ENCODE measurements around the gene SEMA6A. TPM values are rescaled to one million over a fixed set of nuclear protein-coding genes. Genes with fewer than 3 reads are reported as not detected.

Gene SEMA6A
- total RNA-seq, 1 donor from 2014 or later, result 89.9 TPM

DNA sequence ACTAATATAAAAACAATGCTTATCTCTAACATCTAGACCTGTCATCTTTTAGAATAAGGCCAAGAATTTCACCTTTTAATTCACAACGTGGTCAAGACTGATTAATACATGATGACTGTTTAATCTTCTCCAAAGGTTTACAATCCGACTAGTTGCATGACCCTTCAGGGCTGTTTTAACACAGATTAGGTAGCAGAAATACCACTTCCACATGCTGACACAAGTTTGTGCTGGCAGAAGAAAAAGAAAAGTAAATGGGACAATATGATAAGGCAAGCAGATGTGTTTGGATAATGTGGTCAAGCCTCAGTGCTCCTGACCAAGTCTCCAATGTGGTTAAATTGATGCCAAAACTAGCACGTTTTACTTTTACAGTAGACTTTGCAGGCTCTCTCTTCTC, 31.1 kb downstream of the SEMA6A start:
- Mint-ChIP-seq H3K4me1 (ENCODE audit: low read depth) (peaks cover 53% of the 10 kb centered on the region), H3K27me3 (no peaks in the 10 kb centered on the region), H3K27ac (peak overlapping the region; percentile 45), H3K36me3 (ENCODE audit: insufficient read depth) (peaks cover 17% of the 10 kb centered on the region), H3K4me3 (ENCODE audit: low read depth) (no peak overlapping the region), H3K9me3 (ENCODE audit: low read depth) (peaks cover 8% of the 10 kb centered on the region)
- no peak for TF ChIP-seq CTCF (IDR thresholded peaks at IDR 0.05; ENCODE audit: unreplicated experiment)
- DNase-seq (ENCODE audit: low spot score, unreplicated experiment), result no peak

DNA sequence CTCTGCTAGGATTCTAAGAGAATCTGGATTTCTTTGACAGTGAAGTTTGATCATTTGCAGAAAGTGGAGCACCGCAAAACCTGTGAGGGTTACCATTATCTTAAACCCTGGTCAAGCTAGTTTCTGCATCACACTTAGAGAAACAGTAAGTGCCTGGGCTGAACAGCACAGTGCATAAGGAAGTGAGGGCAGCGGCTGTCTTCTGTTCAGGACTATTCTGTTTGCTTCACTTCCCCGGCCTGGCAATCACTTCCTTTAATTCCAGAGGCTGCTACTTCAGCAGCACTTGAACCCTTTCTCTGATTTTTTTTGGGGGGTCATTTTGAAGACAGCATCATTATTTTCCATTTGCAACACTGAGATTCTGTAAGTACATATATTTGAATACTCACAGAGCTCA, 32.0 kb downstream of the SEMA6A start:
- no peaks in the 10 kb centered on the region for H3K27me3 Mint-ChIP-seq
- peaks cover 12% of the 10 kb centered on the region for H3K36me3 Mint-ChIP-seq (ENCODE audit: insufficient read depth)
- no peak for TF ChIP-seq CTCF (IDR thresholded peaks at IDR 0.05; ENCODE audit: unreplicated experiment)
- H3K9me3 Mint-ChIP-seq (ENCODE audit: low read depth), result peaks cover 8% of the 10 kb centered on the region
- no peak overlapping the region for H3K4me3 Mint-ChIP-seq (ENCODE audit: low read depth)
- peak overlapping the region; percentile 33 for H3K27ac Mint-ChIP-seq
- H3K4me1 Mint-ChIP-seq (ENCODE audit: low read depth), result peaks cover 47% of the 10 kb centered on the region
- no peak for DNase-seq (ENCODE audit: low spot score, unreplicated experiment)

DNA sequence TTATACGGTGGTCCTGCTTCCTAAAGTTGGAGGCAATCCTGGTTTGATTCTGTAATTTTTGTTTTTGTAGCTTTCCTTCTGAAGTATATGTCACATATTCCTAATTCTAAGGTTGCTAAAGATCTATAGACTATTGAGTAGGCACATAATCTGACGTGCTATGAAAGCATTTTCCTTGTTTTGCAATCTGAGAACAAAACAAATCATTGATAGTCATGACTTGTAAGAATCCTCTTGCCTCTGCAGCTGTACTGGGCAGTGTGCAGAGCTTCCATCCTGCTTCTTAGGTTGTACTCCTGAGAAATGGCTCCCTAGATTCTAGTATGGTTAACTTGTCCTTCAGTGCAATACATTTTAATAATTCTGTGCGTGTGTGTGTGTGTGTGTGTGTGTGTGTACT, 35.4 kb downstream of the SEMA6A start:
- Mint-ChIP-seq H3K27ac (no peak overlapping the region), H3K4me1 (ENCODE audit: low read depth) (peaks cover 51% of the 10 kb centered on the region)
- no peak for TF ChIP-seq CTCF (IDR thresholded peaks at IDR 0.05; ENCODE audit: unreplicated experiment)

GRCh38 chr5:116536316-116537083, 38.1 kb downstream of the SEMA6A start:
- H3K4me1 Mint-ChIP-seq (ENCODE audit: low read depth), result peaks cover 46% of the 10 kb centered on the region
- TF ChIP-seq CTCF (IDR thresholded peaks at IDR 0.05; ENCODE audit: unreplicated experiment), result no peak
- no peak overlapping the region for H3K4me3 Mint-ChIP-seq (ENCODE audit: low read depth)
- H3K27ac Mint-ChIP-seq, result peak overlapping the region; percentile 67
- DNase-seq (ENCODE audit: low spot score, unreplicated experiment), result no peak
- H3K36me3 Mint-ChIP-seq (ENCODE audit: insufficient read depth), result peaks cover 1% of the 10 kb centered on the region
- H3K27me3 Mint-ChIP-seq, result no peaks in the 10 kb centered on the region
- no peaks in the 10 kb centered on the region for H3K9me3 Mint-ChIP-seq (ENCODE audit: low read depth)

More for the DNA sequence above, 35.4 kb downstream of the SEMA6A start:
- Mint-ChIP-seq H3K27me3 (no peaks in the 10 kb centered on the region), H3K36me3 (ENCODE audit: insufficient read depth) (peaks cover 1% of the 10 kb centered on the region), H3K4me3 (ENCODE audit: low read depth) (no peak overlapping the region), H3K9me3 (ENCODE audit: low read depth) (no peaks in the 10 kb centered on the region)
- DNase-seq (ENCODE audit: low spot score, unreplicated experiment), result no peak

DNA sequence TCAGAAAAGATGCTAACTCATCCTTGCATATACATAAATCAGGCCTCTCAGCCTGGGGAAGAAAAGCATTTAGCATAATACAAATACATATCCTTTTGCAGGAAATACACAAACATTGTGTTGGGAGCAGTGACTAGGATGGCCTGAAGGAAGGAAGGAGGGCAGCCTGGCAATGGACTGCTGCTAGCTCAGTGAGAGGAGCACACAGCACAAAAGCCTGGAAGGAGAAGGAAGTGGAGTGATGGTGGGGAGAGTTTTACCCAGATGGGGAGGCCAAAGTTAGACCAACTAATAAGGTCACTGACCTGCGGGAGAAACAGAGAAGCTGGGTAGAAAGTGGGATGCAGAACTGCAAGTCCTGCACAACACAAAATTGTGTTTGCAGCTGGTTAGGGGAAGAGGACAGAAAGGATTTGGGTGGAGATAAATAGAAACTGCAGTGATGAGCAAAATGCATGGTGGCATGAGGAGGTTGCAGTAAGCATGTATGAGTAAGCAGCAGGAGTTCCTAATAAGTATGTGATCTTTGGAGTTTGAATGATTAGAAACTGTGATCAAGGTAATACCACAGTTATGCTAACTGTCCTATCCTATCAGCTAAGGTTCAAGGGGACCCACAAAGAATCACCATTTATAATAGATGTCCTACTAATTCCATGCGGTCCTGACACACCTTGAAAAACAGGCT, 39.5 kb downstream of the SEMA6A start:
- no peak for DNase-seq (ENCODE audit: low spot score, unreplicated experiment)
- Mint-ChIP-seq H3K9me3 (ENCODE audit: low read depth) (no peaks in the 10 kb centered on the region), H3K36me3 (ENCODE audit: insufficient read depth) (peaks cover 1% of the 10 kb centered on the region), H3K4me3 (ENCODE audit: low read depth) (no peak overlapping the region), H3K4me1 (ENCODE audit: low read depth) (peaks cover 45% of the 10 kb centered on the region), H3K27me3 (no peaks in the 10 kb centered on the region), H3K27ac (no peak overlapping the region)
- no peak for TF ChIP-seq CTCF (IDR thresholded peaks at IDR 0.05; ENCODE audit: unreplicated experiment)

Data from progenitor cell of endocrine pancreas (in vitro differentiated cells).